ENCODE results near the gene HAUS7.

HAUS7 gene

GRCh38 chrX:153477901-153478300 is 7.5 kb upstream of the HAUS7 start:
- in situ Hi-C loops (cut with HindIII; ENCODE audit: low sequenced_read_pairs) = no loop called here

GRCh38 chrX:153477364-153477857 is 7.0 kb upstream of the HAUS7 start:
- in situ Hi-C loops (cut with HindIII; ENCODE audit: low sequenced_read_pairs) = no loop called here

GRCh38 chrX:153476666-153477363 is 6.4 kb upstream of the HAUS7 start:
- in situ Hi-C loops (cut with HindIII; ENCODE audit: low sequenced_read_pairs) = no loop called here

- in situ Hi-C loops (cut with HindIII; ENCODE audit: low sequenced_read_pairs) = no loop called here
Observed at GRCh38 chrX:153475751-153476281, 5.4 kb upstream of the HAUS7 start.

- in situ Hi-C loops (cut with HindIII; ENCODE audit: low sequenced_read_pairs) = no loop called here
Observed at GRCh38 chrX:153475271-153475670, 4.9 kb upstream of the HAUS7 start.

GRCh38 chrX:153474718-153475117 is 4.3 kb upstream of the HAUS7 start:
- in situ Hi-C loops (cut with HindIII; ENCODE audit: low sequenced_read_pairs) = no loop called here

- in situ Hi-C loops (cut with HindIII; ENCODE audit: low sequenced_read_pairs) = no loop called here
Observed at GRCh38 chrX:153474266-153474665, 3.9 kb upstream of the HAUS7 start.

GRCh38 chrX:153473126-153473525 is 2.8 kb upstream of the HAUS7 start:
- in situ Hi-C loops (cut with HindIII; ENCODE audit: low sequenced_read_pairs) = no loop called here

GRCh38 chrX:153471663-153472280 is 1.4 kb upstream of the HAUS7 start:
- in situ Hi-C loops (cut with HindIII; ENCODE audit: low sequenced_read_pairs) = no loop called here

GRCh38 chrX:153469811-153470410 is 465 bp downstream of the HAUS7 start:
- in situ Hi-C loops (cut with HindIII; ENCODE audit: low sequenced_read_pairs) = no loop called here

- in situ Hi-C loops (cut with HindIII; ENCODE audit: low sequenced_read_pairs) = no loop called here
Observed at GRCh38 chrX:153468008-153468580, 2.3 kb downstream of the HAUS7 start.

- in situ Hi-C loops (cut with HindIII; ENCODE audit: low sequenced_read_pairs) = no loop called here
Observed at GRCh38 chrX:153465691-153466380, 4.5 kb downstream of the HAUS7 start.

GRCh38 chrX:153464116-153464515 is 6.3 kb downstream of the HAUS7 start:
- in situ Hi-C loops (cut with HindIII; ENCODE audit: low sequenced_read_pairs) = no loop called here

GRCh38 chrX:153463556-153463955 is 6.8 kb downstream of the HAUS7 start:
- in situ Hi-C loops (cut with HindIII; ENCODE audit: low sequenced_read_pairs) = no loop called here

- in situ Hi-C loops (cut with HindIII; ENCODE audit: low sequenced_read_pairs) = no loop called here
Observed at GRCh38 chrX:153463031-153463430, 7.3 kb downstream of the HAUS7 start.

GRCh38 chrX:153462291-153462690 is 8.1 kb downstream of the HAUS7 start:
- in situ Hi-C loops (cut with HindIII; ENCODE audit: low sequenced_read_pairs) = no loop called here

GRCh38 chrX:153460826-153461225 is 9.6 kb downstream of the HAUS7 start:
- in situ Hi-C loops (cut with HindIII; ENCODE audit: low sequenced_read_pairs) = no loop called here

- in situ Hi-C loops (cut with HindIII; ENCODE audit: low sequenced_read_pairs) = no loop called here
Observed at GRCh38 chrX:153459986-153460385, 10.4 kb downstream of the HAUS7 start.

- in situ Hi-C loops (cut with HindIII; ENCODE audit: low sequenced_read_pairs) = no loop called here
Observed at GRCh38 chrX:153458476-153458875, 11.9 kb downstream of the HAUS7 start.

- in situ Hi-C loops (cut with HindIII; ENCODE audit: low sequenced_read_pairs) = no loop called here
Observed at GRCh38 chrX:153457827-153458466, 12.4 kb downstream of the HAUS7 start.

All from DLD1 (cell line).